ENCODE measurements around the gene RBM39.

GRCh38 chr20:35788796-35789195, 46.7 kb upstream of the RBM39 start:
- TF ChIP-seq POLR2A (IDR thresholded peaks at IDR 0.05) (no peak), CTCF (IDR thresholded peaks at IDR 0.05) (no peak)
